Activated naive CD4-positive, alpha-beta T cell treated with anti-CD3 and anti-CD28 coated beads, Interleukin-2, amount 50 U/mL, for 72 hours (primary cell): ENCODE measurements around the gene DDAH1. TPM values are rescaled to one million over a fixed set of nuclear protein-coding genes. Genes with fewer than 3 reads are reported as not detected.

ENCODE experiments used
- ATAC-seq, 2 donors: fragments of 150-1000 bp; cut with Tn5 transposase; 2 replicates each; pipeline ENCODE4 v1.10.0; 2021; ENCODE audit warnings: mild to moderate bottlenecking in 2 of 2, moderate library complexity in 2 of 2
- DNase-seq, 2 donors: peaks; one replicate each; pipeline ENCODE4 v3.0.0; 2021 to 2022; ENCODE audit warnings: low spot score in 2 of 2
- H3K27ac Mint-ChIP-seq, 2 donors: one replicate each; pipeline ENCODE4 v1.8.0; 2022; ENCODE audit warnings: mild to moderate bottlenecking in 2 of 2, mixed read lengths in 2 of 2
- H3K36me3 Mint-ChIP-seq, 2 donors: one replicate each; pipeline ENCODE4 v1.8.0; 2022; ENCODE audit warnings: mixed read lengths in 2 of 2
- H3K9me3 Mint-ChIP-seq, 2 donors: one replicate each; pipeline ENCODE4 v1.8.0; 2022; ENCODE audit warnings: mixed read lengths in 2 of 2
- total RNA-seq, 2 donors: library from RNA; stranded (reverse); gene quantifications; one replicate each; pipeline ENCODE4 v1.2.3, GENCODE V29; 2022

Gene DDAH1
- total RNA-seq, 2 donors from 2014 or later, result not detected

GRCh38 chr1:85387781-85388180 lies 77.2 kb downstream of the DDAH1 start:
- no peak for ATAC-seq
- no peaks in the 10 kb centered on the region for H3K36me3 Mint-ChIP-seq
- DNase-seq, result no peak
- H3K9me3 Mint-ChIP-seq, result peaks cover 9 to 12% of the 10 kb centered on the region in 2 donors
- H3K27ac Mint-ChIP-seq, result no peak overlapping the region

GRCh38 chr1:85386068-85386722 lies 78.8 kb downstream of the DDAH1 start:
- ATAC-seq (no peak), DNase-seq (no peak)
- Mint-ChIP-seq H3K27ac (no peak overlapping the region), H3K36me3 (no peaks in the 10 kb centered on the region), H3K9me3 (peaks cover 12 to 13% of the 10 kb centered on the region in 2 donors)

GRCh38 chr1:85379203-85380136 lies 85.5 kb downstream of the DDAH1 start:
- Mint-ChIP-seq H3K36me3 (no peaks in the 10 kb centered on the region), H3K27ac (no peak overlapping the region), H3K9me3 (peaks cover 0 to 4% of the 10 kb centered on the region in 2 donors)
- DNase-seq (no peak), ATAC-seq (no peak)

GRCh38 chr1:85378534-85378933 lies 86.4 kb downstream of the DDAH1 start:
- no peak overlapping the region for H3K27ac Mint-ChIP-seq
- ATAC-seq, result no peak
- H3K36me3 Mint-ChIP-seq, result no peaks in the 10 kb centered on the region
- no peak for DNase-seq
- H3K9me3 Mint-ChIP-seq, result peaks cover 0 to 4% of the 10 kb centered on the region in 2 donors

GRCh38 chr1:85376356-85376755 lies 88.6 kb downstream of the DDAH1 start:
- no peak for ATAC-seq
- no peak for DNase-seq
- no peak overlapping the region for H3K27ac Mint-ChIP-seq
- H3K36me3 Mint-ChIP-seq, result no peaks in the 10 kb centered on the region
- no peaks in the 10 kb centered on the region for H3K9me3 Mint-ChIP-seq

- no peak for ATAC-seq
- no peaks in the 10 kb centered on the region for H3K36me3 Mint-ChIP-seq
Observed at GRCh38 chr1:85375493-85375892, 89.5 kb downstream of the DDAH1 start.

GRCh38 chr1:85374160-85374559 lies 90.8 kb downstream of the DDAH1 start:
- ATAC-seq, result no peak
- H3K36me3 Mint-ChIP-seq, result no peaks in the 10 kb centered on the region
- H3K27ac Mint-ChIP-seq, result no peak overlapping the region
- no peak for DNase-seq
- no peaks in the 10 kb centered on the region for H3K9me3 Mint-ChIP-seq

More at GRCh38 chr1:85375493-85375892, 89.5 kb downstream of the DDAH1 start:
- no peak for DNase-seq
- Mint-ChIP-seq H3K9me3 (no peaks in the 10 kb centered on the region), H3K27ac (no peak overlapping the region)

- no peak for DNase-seq
- Mint-ChIP-seq H3K9me3 (no peaks in the 10 kb centered on the region), H3K27ac (peak overlapping the region in 1 of 2 donors; percentile 81)
Observed at GRCh38 chr1:85373378-85373708, 91.6 kb downstream of the DDAH1 start.

GRCh38 chr1:85372683-85373377 lies 92.1 kb downstream of the DDAH1 start:
- no peaks in the 10 kb centered on the region for H3K9me3 Mint-ChIP-seq
- ATAC-seq (no peak), DNase-seq (no peak)
- no peaks in the 10 kb centered on the region for H3K36me3 Mint-ChIP-seq
- no peak overlapping the region for H3K27ac Mint-ChIP-seq

More at GRCh38 chr1:85373378-85373708, 91.6 kb downstream of the DDAH1 start:
- no peak for ATAC-seq
- no peaks in the 10 kb centered on the region for H3K36me3 Mint-ChIP-seq

GRCh38 chr1:85371021-85371420 lies 93.9 kb downstream of the DDAH1 start:
- H3K36me3 Mint-ChIP-seq, result no peaks in the 10 kb centered on the region
- H3K27ac Mint-ChIP-seq, result no peak overlapping the region
- DNase-seq (no peak), ATAC-seq (no peak)
- no peaks in the 10 kb centered on the region for H3K9me3 Mint-ChIP-seq

- ATAC-seq, result no peak
- no peak for DNase-seq
- H3K27ac Mint-ChIP-seq, result no peak overlapping the region
- no peaks in the 10 kb centered on the region for H3K36me3 Mint-ChIP-seq
- no peaks in the 10 kb centered on the region for H3K9me3 Mint-ChIP-seq
Observed at GRCh38 chr1:85368073-85368770, 96.7 kb downstream of the DDAH1 start.

- H3K36me3 Mint-ChIP-seq, result no peaks in the 10 kb centered on the region
- no peaks in the 10 kb centered on the region for H3K9me3 Mint-ChIP-seq
- ATAC-seq, result no peak
- no peak for DNase-seq
- H3K27ac Mint-ChIP-seq, result no peak overlapping the region
Observed at GRCh38 chr1:85366391-85367170, 98.4 kb downstream of the DDAH1 start.

GRCh38 chr1:85365851-85366250 lies 99.1 kb downstream of the DDAH1 start:
- Mint-ChIP-seq H3K36me3 (no peaks in the 10 kb centered on the region), H3K27ac (no peak overlapping the region), H3K9me3 (no peaks in the 10 kb centered on the region)
- no peak for ATAC-seq
- DNase-seq, result no peak

- Mint-ChIP-seq H3K9me3 (no peaks in the 10 kb centered on the region), H3K27ac (no peak overlapping the region), H3K36me3 (no peaks in the 10 kb centered on the region)
- ATAC-seq (no peak), DNase-seq (no peak)
Observed at GRCh38 chr1:85363521-85363920, 101.4 kb downstream of the DDAH1 start.

GRCh38 chr1:85363092-85363491 lies 101.9 kb downstream of the DDAH1 start:
- Mint-ChIP-seq H3K27ac (no peak overlapping the region), H3K9me3 (no peaks in the 10 kb centered on the region), H3K36me3 (no peaks in the 10 kb centered on the region)
- ATAC-seq (no peak), DNase-seq (no peak)
